Ureter (tissue), 1 donor: ENCODE data around the gene HECW1. TPM values are rescaled to one million over a fixed set of nuclear protein-coding genes. Genes with fewer than 3 reads are reported as not detected.
A peak's percentile ranks its signal among the peaks of the same experiment; 100 is the strongest.

ENCODE experiments used
- DNase-seq: peaks from one replicate; pipeline ENCODE4 v3.0.0-alpha.2; 2020; ENCODE audit warnings: low spot score
- total RNA-seq: library from RNA; stranded (reverse); gene quantifications from one replicate; pipeline ENCODE4 v1.2.4, GENCODE V29; 2023
- donor health status: DM: yes; HTN: yes; CAD: no.

HECW1 gene
- total RNA-seq, 1 donor from 2014 or later: 1.3 TPM

GRCh38 chr7:43260980-43261878 lies 148.8 kb downstream of the HECW1 start:
- DNase-seq: peak; percentile 65

DNA sequence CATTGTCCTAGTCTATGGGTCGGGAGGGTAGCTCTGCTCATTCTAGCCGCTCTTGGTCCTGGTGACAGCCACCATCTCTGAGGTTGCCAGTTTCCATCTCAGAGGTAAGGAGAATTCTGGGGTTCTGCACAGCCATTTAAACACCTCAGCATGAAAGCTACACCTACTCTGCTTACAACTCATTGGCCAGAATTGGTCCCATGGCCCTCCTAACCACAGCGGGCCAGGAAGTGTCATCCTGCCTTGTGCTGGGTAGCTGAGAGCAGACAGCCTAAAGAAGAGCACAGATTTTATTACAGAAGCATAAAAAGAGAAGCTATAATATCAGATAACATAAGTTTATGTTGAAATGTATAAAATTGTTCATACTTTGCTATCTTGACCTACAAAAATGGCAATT lies 152.7 kb downstream of the HECW1 start:
- no peak for DNase-seq

DNA sequence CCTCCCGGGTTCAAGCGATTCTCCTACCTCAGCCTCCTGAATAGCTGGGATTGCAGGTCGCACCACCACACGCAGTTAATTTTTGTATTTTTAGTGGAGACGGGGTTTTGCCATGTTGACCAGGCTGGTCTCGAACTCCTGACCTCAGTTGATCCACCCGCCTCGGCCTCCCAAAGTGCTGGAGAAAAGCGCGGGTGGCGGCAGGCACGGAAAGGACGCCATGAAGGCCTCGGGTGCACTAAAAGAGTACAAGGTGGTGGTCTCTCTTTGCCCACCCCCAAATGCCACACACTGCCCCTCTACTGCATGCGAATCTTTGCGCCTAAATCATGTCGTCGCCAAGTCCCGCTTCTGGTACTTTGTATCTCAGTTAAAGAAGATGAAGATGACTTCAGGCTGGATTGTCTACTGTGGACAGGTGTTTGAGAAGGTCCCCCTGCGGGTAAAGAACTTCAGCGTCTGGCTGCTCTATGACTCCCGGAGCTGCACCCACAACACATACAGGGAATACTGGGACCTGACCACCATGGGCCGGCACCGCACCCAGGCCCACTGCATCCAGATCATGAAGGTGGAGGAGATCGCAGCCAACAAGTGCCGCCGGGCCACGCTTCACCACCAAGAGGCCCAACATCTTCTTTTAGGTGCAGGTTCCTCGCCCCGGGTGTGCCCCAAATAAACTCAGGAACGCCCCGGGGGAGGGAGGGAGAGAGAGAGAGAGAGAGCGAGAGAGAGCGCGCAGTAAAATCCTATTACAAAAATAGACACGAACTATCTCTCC lies 161.7 kb downstream of the HECW1 start:
- DNase-seq: peak; percentile 31

GRCh38 chr7:43274752-43275151 lies 162.3 kb downstream of the HECW1 start:
- DNase-seq: no peak

- no peak for DNase-seq
Observed at GRCh38 chr7:43276547-43276946, 164.1 kb downstream of the HECW1 start.

- no peak for DNase-seq
Observed at GRCh38 chr7:43278088-43278644, 165.7 kb downstream of the HECW1 start.

GRCh38 chr7:43281268-43281667 lies 168.8 kb downstream of the HECW1 start:
- DNase-seq: no peak

- no peak for DNase-seq
Observed at GRCh38 chr7:43283706-43284105, 171.3 kb downstream of the HECW1 start.

- no peak for DNase-seq
Observed at GRCh38 chr7:43289826-43290225, 177.4 kb downstream of the HECW1 start.

GRCh38 chr7:43290978-43291377 lies 178.5 kb downstream of the HECW1 start:
- DNase-seq: no peak

DNA sequence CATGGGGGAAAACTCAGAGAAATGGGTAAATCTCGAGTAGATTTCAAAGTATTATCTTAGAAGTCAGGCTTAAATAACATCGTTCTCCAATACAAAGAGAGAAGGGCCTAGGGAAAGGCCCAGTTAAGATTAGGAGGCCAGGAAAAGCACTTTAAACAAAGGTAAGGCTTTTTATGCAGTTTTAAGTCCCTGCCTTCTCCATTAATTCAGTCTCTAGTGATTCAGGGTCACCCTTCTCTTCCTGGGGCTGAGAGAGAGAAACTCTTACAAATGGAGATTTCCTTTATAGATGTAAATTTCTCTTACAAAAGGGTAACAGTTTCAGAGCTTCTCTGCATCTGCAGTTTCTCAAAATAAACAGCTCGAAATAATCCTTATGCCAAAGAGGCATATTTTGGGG lies 179.3 kb downstream of the HECW1 start:
- no peak for DNase-seq

DNA sequence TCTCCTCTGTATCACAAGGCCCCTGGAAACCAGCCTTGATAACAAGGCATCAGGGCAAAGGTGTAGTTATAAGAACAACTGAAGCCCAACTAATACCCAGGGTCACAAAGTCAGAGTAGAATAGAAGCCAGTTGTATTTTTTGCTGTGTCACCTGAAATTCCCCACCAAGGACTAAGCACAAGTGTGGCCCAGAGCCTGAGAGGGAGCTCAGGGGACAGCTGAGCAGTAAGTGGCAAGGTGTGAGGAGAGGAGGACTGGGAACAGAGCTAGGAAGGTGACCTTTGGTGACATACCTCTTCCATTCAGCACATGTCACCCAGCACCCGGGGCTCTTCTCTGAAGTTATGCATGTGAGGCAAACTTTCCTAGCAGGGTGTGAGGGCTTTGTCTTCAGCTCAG lies 179.9 kb downstream of the HECW1 start:
- DNase-seq: no peak

DNA sequence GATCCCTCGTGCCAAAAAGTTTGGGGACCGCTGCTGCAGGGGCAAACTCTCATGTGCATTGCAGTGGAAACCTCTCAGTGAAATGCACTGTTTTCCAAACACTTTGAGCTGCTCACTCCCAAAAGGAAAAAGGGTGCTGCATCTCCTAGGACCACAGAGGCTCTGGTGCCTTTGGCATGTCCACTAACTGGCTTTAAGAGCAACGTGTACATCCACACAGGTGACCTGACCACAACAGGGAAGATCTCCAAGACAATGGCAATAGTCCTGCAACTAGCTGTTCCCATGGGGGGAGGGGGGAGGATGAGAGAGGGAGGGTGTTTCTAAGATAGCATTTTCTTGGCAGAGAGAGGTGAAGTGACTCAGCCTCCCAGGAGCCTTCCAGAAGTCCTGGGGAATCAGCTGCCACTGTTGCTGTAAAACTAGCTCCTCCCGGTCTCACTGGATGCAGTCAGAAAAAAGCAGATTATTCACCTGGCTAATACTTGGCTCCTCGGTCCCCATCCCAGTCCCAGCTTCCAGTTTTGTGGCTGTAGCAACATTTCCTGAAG lies 181.7 kb downstream of the HECW1 start:
- no peak for DNase-seq

- DNase-seq: no peak
Observed at GRCh38 chr7:43295429-43295828, 183.0 kb downstream of the HECW1 start.

DNA sequence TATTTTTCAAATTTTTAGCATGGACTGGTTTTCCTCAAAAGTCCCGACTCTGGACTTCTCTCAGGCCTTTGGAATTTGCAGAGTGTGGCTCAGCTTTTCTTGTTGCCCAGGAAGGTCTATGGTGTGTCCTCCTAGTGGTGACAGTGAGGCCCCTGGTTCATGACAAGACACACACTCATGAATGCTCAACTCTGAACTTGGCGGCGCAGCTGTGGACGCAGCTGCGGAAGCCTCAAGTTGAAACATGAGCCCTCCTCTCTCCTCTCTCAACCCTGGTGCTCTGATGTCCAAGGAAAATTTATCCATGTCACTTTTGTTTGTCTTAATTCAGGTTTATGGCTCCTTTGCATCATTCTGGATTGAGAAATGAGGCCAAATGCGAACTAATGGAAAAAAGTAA lies 183.9 kb downstream of the HECW1 start:
- no peak for DNase-seq

DNA sequence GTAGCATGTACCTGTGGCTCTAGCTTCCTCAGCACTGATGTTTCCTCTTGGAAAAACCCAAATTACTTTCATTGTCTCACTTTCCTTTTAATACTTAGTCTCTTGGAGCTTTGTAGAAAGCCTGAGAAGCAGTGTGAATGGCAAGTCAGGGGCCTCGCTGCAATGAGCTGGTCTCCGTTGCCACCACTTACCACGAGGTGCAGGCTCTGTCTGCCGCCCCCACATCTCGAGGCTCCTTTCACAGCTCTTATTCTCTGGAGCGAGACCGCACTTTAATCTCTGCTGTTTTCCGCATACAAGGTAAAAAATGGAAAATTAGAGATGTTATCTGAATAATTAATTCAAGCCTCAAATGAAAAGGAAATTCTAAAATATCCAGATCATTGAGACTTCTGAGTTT lies 186.2 kb downstream of the HECW1 start:
- DNase-seq: no peak

- DNase-seq: no peak
Observed at GRCh38 chr7:43300121-43300520, 187.7 kb downstream of the HECW1 start.

DNA sequence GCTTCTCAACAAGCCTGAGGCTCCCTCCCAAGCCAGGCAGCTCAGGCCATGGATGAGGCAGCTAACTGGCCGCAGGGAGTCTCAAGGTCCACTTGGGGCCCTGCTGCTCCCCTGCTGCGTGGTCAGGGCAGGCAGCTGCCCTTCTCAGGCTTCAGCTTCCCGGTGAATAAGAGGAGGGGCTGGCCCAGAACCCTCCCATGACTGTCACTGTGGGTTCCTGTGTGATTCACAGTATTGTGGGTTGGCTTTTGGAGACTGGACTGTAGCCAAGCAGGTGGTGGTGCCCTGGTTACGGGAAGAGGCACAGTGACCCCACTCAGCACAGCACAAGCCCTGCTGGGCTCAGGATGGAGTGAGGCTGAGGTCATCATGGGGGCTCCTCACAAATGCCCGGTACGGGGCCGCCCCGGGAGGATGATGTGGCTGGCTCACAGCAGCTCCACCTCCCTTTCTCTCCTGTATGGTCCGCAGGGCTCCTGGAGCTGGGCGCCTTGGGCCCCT lies 189.8 kb downstream of the HECW1 start:
- DNase-seq: no peak

DNA sequence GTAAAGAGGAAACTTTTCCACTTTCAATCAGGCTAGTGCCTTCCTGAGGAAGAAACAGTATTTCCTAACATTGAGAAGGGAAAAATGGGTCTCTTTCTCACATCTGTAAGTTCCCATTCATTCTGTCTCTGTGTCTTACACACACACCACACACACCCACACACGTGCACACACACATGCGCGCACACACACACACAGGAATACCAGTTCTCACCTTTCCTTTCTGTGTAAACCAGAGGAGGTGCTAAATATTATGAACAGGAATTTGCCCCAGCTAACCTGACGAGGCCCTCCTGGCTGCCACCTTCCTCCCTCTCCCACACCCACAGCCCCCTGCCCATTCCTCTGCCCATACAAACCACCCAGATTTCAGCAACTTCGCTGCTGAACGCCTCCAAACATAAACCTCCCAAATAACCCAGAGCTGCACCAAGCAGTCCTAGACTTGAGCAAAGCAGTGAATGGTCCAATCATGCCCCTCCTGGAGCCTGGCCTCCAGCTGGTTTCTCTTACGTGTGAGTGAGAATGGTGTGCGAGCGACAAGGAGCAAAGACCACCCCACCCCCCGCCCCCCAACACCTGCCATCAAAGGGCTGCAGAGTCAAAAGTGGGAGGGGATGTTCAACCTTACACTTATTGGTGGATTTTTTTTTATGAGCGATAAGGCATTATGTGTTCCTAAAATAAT lies 190.5 kb downstream of the HECW1 start:
- DNase-seq: no peak

DNA sequence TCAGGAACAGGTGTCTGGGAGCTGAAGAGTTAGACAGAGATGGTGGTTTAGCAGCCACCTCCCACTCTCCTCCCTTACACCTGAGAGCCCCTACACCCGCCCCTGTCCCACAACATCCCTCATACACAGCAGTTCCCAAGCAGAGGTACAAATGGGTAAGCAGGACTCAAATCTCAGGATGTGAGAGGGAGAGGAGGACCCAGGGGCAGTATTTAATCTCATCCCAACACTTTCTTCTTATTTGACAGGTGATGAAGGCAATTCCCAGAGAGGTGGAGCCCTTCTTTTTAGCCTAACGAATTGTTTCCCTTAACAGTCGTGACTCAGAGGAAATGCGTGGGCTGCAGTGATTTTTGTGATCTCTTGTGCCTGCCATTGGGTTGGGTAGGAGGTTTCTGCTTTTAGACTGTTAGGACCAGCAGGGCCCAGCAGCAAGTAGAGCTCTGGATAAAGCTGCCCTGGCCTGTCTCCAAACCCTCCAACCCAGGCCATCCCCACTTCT lies 191.3 kb downstream of the HECW1 start:
- no peak for DNase-seq

DNA sequence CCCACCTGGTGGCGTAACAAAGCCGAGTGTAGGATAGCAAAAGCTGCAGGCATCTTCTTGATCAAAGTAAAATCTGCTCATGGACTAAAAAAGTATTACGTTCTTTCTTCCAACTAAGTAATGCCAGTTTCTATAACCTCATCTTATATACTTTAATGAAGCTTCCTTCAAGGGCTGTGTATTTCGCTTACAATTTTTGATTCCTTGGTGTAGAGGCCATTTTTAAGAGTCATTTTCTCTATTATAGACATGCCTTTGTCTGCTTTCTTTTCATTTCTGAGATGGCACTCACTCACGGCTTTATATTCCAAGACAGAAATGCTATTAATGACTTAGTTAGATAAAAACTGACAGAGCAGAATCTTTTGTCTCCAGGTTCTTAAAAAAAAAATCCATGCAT lies 194.0 kb downstream of the HECW1 start:
- no peak for DNase-seq
